HepG2 (cell line): ENCODE measurements around the gene TP63. TPM values are rescaled to one million over a fixed set of nuclear protein-coding genes. Genes with fewer than 3 reads are reported as not detected.

Experiments
- ATAC-seq: fragments of 200-7000 bp; cut with Tn5 transposase; 3 replicates; pipeline ENCODE4 v1.9.1; 2020; ENCODE audit warnings: mild to moderate bottlenecking, moderate library complexity
- BruUV-seq: library from RNA; stranded (reverse); fragments of 400-500 nt; replicated peaks from 2 replicates; lab custom pipeline; 2021; lab: Mats Ljungman, UMichigan
- CTCF ChIA-PET: fragments of 300-600 bp; formaldehyde crosslinking; extraction: SDS; loops from one replicate; lab custom pipeline; 2021; ENCODE audit warnings: low total read pairs, inconsistent platforms, low intra/inter-chr PET ratio; lab: Yijun Ruan, JAX
- POLR2A ChIA-PET: fragments of 350-600 bp; sonication (Branson Sonifier 250); formaldehyde crosslinking; loops from one replicate; lab custom pipeline; 2020; ENCODE audit warnings: antibody characterized with exemption, inconsistent platforms; lab: Yijun Ruan, JAX
- DNase-seq: peaks from one replicate; pipeline ENCODE4 v3.0.0-alpha.2; 2015; ENCODE audit warnings: low spot score
- FAIRE-seq: peaks from 3 replicates; lab custom pipeline; 2011; peaks lifted over from hg19 to GRCh38; lab: Jason Lieb, UNC
- H2AFZ ChIP-seq: one replicate; pipeline ENCODE4 v1.6.1; 2011; ENCODE audit warnings: low read length, inconsistent platforms
- H3K27ac ChIP-seq: fragments of 300-600 bp; 3 replicates; pipeline ENCODE4 v1.8.0; 2011; ENCODE audit warnings: mixed run types, mild to moderate bottlenecking, mixed read lengths, low read length, inconsistent platforms; ENCODE audit not compliant: insufficient read depth; ENCODE audit errors: extremely low read length
- H3K27me3 ChIP-seq, 2 experiments: fragments of 200-600 bp in 1 of 2; 2 replicates in 1 of 2; 3 replicates in 1 of 2; pipeline versions ENCODE4 v1.6.0 to v1.8.0; 2011; ENCODE audit warnings: low read length in 2 of 2, mild to moderate bottlenecking in 2 of 2, moderate library complexity in 2 of 2, inconsistent platforms in 1 of 2; ENCODE audit not compliant: insufficient read depth in 2 of 2, control insufficient read depth in 1 of 2
- H3K36me3 ChIP-seq, 2 experiments: fragments of 200-600 bp in 1 of 2; replicated peaks in 1 of 2; 2 replicates in 1 of 2; 3 replicates in 1 of 2; pipeline versions ENCODE4 v1.5.1 to v1.8.0; 2011; ENCODE audit warnings: low read length in 2 of 2, inconsistent platforms in 1 of 2; ENCODE audit not compliant: insufficient read depth in 2 of 2, control insufficient read depth in 1 of 2
- H3K4me1 ChIP-seq: 2 replicates; pipeline ENCODE4 v1.5.1; 2012; ENCODE audit warnings: low read length, inconsistent platforms; ENCODE audit not compliant: insufficient read depth
- H3K4me2 ChIP-seq: 2 replicates; pipeline ENCODE4 v1.6.0; 2011; ENCODE audit warnings: low read depth, low read length, inconsistent platforms
- H3K4me3 ChIP-seq, 3 experiments: fragments of 200-600 bp in 1 of 3; sonication (generic), shearing (Covaris generic) in 1 of 3; replicated peaks in 1 of 3; 2 replicates each; pipeline ENCODE4 v1.5.1; 2011 to 2016; ENCODE audit warnings: low read length in 3 of 3, inconsistent platforms in 2 of 3, low read depth in 2 of 3, mild to moderate bottlenecking in 2 of 3, control low read depth in 1 of 3, mixed read lengths in 1 of 3; ENCODE audit not compliant: insufficient read depth in 1 of 3
- H3K79me2 ChIP-seq: one replicate; pipeline ENCODE4 v1.6.1; 2011; ENCODE audit warnings: low read length, inconsistent platforms; ENCODE audit not compliant: insufficient read depth
- H3K9ac ChIP-seq: 2 replicates; pipeline ENCODE4 v1.6.0; 2011; ENCODE audit warnings: mild to moderate bottlenecking, low read depth, low read length, inconsistent platforms; ENCODE audit not compliant: insufficient read depth
- H3K9me3 ChIP-seq: 2 replicates; pipeline ENCODE4 v1.5.1; 2012; ENCODE audit warnings: mild to moderate bottlenecking, low read length
- H4K20me1 ChIP-seq: 2 replicates; pipeline ENCODE4 v1.6.0; 2011; ENCODE audit warnings: inconsistent platforms, mild to moderate bottlenecking, low read length, moderate library complexity; ENCODE audit not compliant: insufficient read depth
- CEBPG ChIP-seq: IDR thresholded peaks from 2 replicates; pipeline ENCODE4 v1.6.1; 2016
- TEAD3 ChIP-seq: optimal IDR thresholded peaks from 2 replicates; pipeline ENCODE3; 2016; ENCODE audit warnings: borderline replicate concordance
- ZMAT3 ChIP-seq: sonication (generic); formaldehyde crosslinking; conservative IDR thresholded peaks from 2 replicates; pipeline ENCODE4 v1.7.0; 2021; ENCODE audit warnings: missing genetic modification reagents
- ZNF264 ChIP-seq: sonication (generic); formaldehyde crosslinking; IDR thresholded peaks from 2 replicates; pipeline ENCODE4 v1.4.0; 2020; ENCODE audit warnings: missing genetic modification reagents
- WGBS: methylation state at CpG from one replicate; pipeline ENCODE4 v1.1.6; 2017; ENCODE audit warnings: low lambda C conversion rate; 5-methylcytosine and 5-hydroxymethylcytosine counted together
- in situ Hi-C: cut with HindIII; loops from 2 replicates; pipeline ENCODE4 v1.10.0; 2017; ENCODE audit warnings: low pct_unique_long_range_greater_than_20kb; ENCODE audit not compliant: extremely low pct_ligation_motif_present
- intact Hi-C: fragments of 100-400 bp; cut with micrococcal nuclease; formaldehyde crosslinking; loops from one replicate; pipeline ENCODE4 v1.10.0; 2022; ENCODE audit not compliant: unreplicated experiment
- polyA plus RNA-seq, 8 experiments: library from polyadenylated mRNA; depleted of rRNA in 3 of 8; stranded (reverse) in 7 of 8; unstranded in 1 of 8; fragments of >200 nt; fragmentation: Illumina TruSeq in 4 of 8; extraction: Trizol in 4 of 8; gene quantifications; 2 replicates each; pipeline versions ENCODE4 v1.2.1 to v1.2.3, GENCODE V29; 2011 to 2016; ENCODE audit warnings: low read depth in 4 of 8, missing spikeins in 1 of 8, mixed read lengths in 1 of 8; ENCODE audit not compliant: insufficient read depth in 1 of 8
- total RNA-seq, 5 experiments: library from RNA; depleted of rRNA; stranded (reverse); fragments of >200 nt; fragmentation: Illumina TruSeq; extraction: Trizol; gene quantifications; 2 replicates each; pipeline ENCODE4 v1.2.3, GENCODE V29; 2016; ENCODE audit warnings: low read depth in 1 of 5
- TF ChIP-seq, protein P1 (sequence below): sonication (generic); formaldehyde crosslinking; IDR thresholded peaks from 2 replicates; pipeline ENCODE4 v1.5.0; 2020; ENCODE audit warnings: missing genetic modification reagents
- TF ChIP-seq, protein P2 (sequence below): sonication (generic); formaldehyde crosslinking; IDR thresholded peaks from 2 replicates; pipeline ENCODE4 v1.4.0; 2020; ENCODE audit warnings: missing genetic modification reagents, borderline replicate concordance

Gene TP63
- total and polyA plus RNA-seq, 2 of the 13 experiments (the other 11 are each of a cell fraction or from before 2014, with no cell fraction given) = not detected

DNA sequence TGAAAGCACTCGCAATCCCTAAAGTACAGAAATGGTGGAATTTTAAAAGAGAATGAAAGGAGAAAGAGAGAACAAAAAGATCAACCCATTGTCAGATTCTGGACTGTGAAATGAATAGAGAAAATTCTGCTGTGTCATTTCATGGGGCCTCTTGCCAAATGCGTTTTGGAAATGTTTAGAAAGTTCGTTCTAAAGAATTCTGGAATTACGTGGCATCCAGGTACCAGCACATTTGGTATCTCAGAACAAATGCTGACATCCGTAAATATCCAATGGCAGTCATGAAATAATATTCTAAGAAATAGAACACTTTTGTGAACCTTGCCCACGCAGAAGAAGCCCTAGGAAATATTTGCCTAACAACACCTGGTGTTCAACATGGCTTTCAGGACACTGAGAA, 270.3 kb downstream of the TP63 start (continued):
- TF ChIP-seq, protein P1, sequence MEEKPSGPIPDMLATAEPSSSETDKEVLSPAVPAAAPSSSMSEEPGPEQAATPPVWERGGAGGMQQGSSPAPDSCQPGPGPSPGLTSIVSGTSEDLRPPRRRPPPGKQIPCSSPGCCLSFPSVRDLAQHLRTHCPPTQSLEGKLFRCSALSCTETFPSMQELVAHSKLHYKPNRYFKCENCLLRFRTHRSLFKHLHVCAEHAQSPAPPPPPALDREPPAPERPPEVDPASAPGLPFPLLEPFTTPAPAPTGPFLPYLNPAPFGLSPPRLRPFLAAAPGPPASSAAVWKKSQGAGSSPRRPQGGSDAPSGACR = no peak
- TF ChIP-seq TEAD3 (CRISPR knock-in tag) = no peak

DNA sequence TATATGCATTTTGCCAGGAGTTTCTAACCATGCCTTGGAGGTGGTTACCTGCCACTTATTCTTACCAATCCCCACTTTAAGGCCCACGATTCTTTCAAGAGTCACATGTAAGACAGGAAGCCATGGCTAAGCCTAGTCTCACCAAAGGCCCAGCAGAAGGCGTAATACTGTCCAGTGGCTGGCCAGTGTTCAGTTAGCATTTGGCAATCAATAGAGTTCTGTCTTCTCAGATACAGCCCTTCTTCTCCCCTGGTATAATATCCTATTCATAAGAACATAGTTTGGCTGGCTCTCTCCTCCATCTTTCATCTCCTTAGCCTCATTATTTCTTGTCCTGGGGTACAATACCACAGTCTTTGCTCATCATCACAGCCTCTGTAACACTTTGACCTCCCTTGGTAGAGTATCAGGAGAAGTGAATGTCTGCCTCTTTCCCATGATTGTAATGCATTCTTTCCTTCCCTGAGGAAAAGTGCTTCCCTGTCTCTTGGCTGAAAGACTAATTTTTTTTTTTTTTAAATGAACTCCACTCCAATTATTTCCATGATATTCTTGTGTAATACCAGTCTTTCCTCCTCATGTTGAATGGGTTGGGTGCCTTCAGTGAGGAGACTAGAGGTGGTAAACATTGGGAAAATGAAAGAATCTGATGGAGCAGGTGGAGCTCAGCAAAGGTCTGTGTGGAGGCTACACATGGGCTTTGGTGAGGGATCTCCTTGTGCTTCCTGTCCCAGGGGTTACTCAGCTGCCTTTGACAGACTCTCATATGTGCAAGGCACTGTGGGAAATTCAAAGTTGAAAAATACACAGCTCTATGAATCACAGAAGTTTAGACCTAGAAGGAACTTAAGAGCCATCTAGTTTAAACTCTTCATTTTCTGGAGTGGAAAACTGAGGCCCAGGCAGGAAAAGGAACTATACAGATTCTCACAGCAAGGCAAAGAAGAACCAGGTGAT, 271.3 kb downstream of the TP63 start:
- H3K4me1 ChIP-seq = 0 out of 2 replicates have a peak, but pooled peaks cover 4% of the 10 kb centered on the region
- no peak for ATAC-seq
- no peaks in the 10 kb centered on the region for H3K79me2 ChIP-seq
- H3K36me3 ChIP-seq = no peaks in the 10 kb centered on the region
- no peaks in the 10 kb centered on the region for H3K9me3 ChIP-seq
- in situ Hi-C loops (no loop called here), intact Hi-C loops (no loop called here)
- 20% methylated on average over 2 of the region's 2 CpGs for WGBS
- no peak overlapping the region for H3K4me3 ChIP-seq
- no TSS peak for BruUV-seq
- DNase-seq = no peak
- ChIA-PET POLR2A (no interaction called here), CTCF (no interaction called here)
- TF ChIP-seq ZMAT3 = no peak
- no peak for TF ChIP-seq CEBPG
- TF ChIP-seq, protein P2, sequence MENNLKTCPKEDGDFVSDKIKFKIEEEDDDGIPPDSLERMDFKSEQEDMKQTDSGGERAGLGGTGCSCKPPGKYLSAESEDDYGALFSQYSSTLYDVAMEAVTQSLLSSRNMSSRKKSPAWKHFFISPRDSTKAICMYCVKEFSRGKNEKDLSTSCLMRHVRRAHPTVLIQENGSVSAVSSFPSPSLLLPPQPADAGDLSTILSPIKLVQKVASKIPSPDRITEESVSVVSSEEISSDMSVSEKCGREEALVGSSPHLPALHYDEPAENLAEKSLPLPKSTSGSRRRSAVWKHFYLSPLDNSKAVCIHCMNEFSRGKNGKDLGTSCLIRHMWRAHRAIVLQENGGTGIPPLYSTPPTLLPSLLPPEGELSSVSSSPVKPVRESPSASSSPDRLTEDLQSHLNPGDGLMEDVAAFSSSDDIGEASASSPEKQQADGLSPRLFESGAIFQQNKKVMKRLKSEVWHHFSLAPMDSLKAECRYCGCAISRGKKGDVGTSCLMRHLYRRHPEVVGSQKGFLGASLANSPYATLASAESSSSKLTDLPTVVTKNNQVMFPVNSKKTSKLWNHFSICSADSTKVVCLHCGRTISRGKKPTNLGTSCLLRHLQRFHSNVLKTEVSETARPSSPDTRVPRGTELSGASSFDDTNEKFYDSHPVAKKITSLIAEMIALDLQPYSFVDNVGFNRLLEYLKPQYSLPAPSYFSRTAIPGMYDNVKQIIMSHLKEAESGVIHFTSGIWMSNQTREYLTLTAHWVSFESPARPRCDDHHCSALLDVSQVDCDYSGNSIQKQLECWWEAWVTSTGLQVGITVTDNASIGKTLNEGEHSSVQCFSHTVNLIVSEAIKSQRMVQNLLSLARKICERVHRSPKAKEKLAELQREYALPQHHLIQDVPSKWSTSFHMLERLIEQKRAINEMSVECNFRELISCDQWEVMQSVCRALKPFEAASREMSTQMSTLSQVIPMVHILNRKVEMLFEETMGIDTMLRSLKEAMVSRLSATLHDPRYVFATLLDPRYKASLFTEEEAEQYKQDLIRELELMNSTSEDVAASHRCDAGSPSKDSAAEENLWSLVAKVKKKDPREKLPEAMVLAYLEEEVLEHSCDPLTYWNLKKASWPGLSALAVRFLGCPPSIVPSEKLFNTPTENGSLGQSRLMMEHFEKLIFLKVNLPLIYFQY (CRISPR knock-in tag) = no peak
- no peak for TF ChIP-seq ZNF264 (CRISPR knock-in tag)
- no peak overlapping the region for H2AFZ ChIP-seq
- H3K9ac ChIP-seq = no peak overlapping the region
- FAIRE-seq = no peak
- H3K4me2 ChIP-seq = no peak overlapping the region
- H3K27me3 ChIP-seq = no peaks in the 10 kb centered on the region
- H4K20me1 ChIP-seq = no peaks in the 10 kb centered on the region
- no peak overlapping the region for H3K27ac ChIP-seq
